NAMALWA (cell line): ENCODE data around the gene TAMM41.
"Not testable (repeated sequence)": the region's sequence is repeated elsewhere in the genome, so short reads cannot be mapped to it uniquely, and the experiment has no call there.

ENCODE experiments used
- DNase-seq: peaks from one replicate; pipeline ENCODE4 v3.0.0-alpha.2; 2015; ENCODE audit warnings: low spot score

TAMM41 gene

GRCh38 chr3:11815111-11815510 is 31.6 kb downstream of the TAMM41 start:
- DNase-seq: no peak

DNA sequence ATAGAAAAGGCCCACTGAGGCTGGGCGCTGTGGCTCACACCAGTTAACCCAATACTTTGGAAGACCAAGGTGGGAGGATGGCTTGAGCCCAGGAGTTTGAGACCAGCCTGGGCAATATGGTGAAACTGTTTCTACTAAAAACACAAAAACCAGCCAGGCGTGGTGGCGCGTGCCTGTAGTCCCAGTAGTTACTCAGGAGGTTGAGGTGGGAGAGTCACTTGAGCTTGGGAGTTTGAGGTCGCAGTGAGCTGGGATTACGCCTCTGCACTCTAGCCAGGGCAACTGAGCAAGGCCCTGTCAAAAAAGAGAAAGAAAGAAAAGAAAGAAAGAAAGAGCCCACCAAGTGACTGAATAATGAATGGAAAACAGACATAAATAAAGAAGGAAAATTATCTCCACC is 32.0 kb downstream of the TAMM41 start:
- DNase-seq: no peak

- DNase-seq: no peak
These were observed 36.4 kb downstream of the TAMM41 start for GRCh38 chr3:11810276-11810675.

DNA sequence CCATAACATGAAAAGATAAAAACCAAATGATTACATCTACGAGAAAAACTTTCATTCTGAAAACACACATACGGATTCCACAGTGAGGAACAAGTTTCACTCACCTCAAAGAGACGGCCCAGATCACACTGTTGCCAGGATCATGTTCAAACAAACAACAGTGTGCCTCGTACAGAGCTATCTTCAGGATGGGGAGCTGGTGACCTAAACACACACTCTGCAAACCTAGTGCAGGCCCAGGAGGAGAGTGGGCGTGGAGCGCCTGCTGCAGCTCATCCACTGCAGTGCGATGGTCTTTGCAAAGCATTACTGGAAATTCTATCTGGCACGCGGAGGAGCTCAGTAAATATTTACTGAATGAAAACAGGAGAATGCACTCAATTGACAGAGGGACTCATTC is 38.5 kb downstream of the TAMM41 start:
- DNase-seq: no peak

DNA sequence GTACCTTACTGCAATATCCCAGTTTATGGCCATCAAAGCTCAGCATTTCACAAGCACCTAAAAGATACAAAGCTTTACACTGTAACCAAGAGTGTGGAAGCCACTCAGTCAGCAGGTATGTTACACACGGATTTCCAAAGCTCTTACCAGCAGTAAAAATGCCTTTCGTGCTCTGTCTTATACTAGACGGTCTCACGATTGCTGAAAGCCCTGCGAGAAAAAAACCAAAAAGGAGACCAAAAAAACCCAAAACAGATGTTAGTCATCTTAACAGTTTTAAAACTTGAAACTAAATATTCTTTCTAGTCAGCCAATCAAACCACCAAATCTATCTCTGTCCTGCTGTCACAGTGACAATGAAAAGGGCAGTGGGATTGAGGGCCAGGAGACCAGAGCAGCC is 39.0 kb downstream of the TAMM41 start:
- DNase-seq: no peak

GRCh38 chr3:11805716-11806115 is 41.0 kb downstream of the TAMM41 start:
- DNase-seq: no peak

DNA sequence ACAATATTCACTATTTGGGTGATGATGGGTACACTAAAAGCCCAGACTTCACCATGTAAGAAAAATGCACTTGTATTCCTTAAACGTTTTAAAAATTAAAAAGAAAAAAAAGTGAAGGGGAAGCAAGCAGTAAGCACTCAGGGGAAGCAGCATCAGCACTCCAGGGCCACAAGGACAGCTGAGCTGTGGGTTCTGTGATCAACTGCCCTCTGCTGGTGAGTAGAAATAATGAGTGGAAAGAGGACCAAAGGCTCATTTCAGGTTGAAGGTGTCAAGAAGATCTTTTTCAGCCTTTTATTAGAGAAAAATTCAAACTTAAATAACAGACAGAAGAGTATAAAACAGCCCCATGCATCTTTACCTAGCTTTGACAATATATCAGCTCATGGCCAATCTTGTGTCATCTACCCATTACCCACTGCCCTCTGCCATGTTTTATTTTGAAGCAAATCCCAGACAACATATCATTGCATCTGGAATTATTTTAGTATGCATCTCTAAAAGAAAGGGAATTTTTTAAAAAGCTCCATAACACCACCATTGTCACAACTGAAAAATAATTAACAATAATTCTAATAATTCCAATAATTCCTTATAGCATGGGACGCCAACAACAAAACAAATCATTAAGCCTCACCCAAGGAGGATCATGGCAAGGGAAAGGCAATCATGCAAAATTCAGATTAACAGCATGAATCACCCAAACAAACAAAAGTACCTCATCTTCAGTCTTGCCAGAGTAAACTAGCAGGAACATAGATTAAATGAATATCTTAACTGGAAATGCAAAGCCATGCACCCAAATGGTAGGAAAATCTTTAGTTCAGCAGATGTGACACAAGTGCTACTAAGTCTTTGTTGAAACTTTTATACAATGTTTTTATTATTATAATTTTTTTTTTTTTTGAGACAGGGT is 42.5 kb downstream of the TAMM41 start:
- peak; percentile 80 for DNase-seq

DNA sequence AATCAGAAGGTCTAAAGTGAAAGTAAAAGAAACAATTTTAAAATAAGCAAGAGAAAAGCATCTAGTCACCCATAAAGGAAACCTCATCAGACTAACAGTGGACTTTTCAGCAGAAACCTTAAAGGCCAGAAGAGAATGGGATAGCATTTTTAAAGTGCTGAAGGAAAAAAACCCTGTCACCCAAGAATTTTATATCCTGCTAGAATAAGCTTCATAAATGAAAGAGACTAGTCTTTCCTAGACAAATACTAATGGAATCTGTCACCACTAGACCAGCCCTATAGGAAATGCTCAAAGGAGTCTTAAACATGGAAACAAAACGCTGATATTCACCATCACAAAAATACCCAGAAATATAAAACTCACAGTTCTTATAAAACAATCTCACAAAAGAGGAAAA is 46.9 kb downstream of the TAMM41 start:
- DNase-seq: no peak

- no peak for DNase-seq
These were observed 51.8 kb downstream of the TAMM41 start for GRCh38 chr3:11794927-11795326.

- DNase-seq: no peak
These were observed 55.1 kb downstream of the TAMM41 start for GRCh38 chr3:11791339-11792200.

DNA sequence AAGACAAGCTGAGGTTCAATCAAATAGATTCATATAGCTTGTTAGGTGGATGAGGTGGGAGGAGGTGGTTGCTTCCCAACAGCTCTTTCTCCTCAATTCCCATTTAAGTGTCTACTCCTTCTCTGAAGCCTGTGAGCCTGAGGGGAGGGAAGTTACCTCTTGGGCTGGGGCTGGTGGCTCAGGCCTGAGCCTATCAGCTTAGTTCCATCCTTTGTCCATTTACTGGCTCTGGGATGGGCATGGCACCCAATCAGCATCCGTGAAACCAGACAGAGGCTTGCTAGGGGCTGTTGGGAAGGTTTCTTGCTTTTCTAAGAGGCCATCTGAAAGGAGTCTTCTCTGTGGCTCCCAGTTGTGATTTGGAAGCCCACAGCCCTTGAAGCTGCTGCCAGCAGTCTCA is 57.3 kb downstream of the TAMM41 start:
- no peak for DNase-seq

- peak; percentile 58 for DNase-seq
These were observed 61.7 kb downstream of the TAMM41 start for GRCh38 chr3:11784971-11785377.

DNA sequence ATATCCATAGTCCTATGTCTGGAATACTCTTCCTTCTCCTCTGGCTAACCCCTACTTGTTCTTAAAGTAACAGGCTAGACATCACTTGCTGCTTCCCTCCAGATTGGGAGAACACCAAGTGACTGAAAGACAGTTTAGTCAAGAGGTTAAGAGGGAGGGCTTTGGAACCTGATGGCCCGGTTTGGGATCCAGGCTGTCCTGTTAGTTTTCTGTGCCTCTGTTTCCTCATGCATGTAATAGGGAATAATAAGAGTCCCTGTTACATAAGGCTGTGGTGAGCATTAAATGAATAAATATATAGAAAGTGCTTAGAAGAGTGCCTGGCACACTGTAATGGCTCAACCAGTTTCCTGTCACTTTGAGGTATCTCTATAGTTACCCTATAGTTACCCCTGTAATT is 66.3 kb downstream of the TAMM41 start:
- no peak for DNase-seq

- DNase-seq: no peak
These were observed 67.1 kb downstream of the TAMM41 start for GRCh38 chr3:11779626-11780025.

DNA sequence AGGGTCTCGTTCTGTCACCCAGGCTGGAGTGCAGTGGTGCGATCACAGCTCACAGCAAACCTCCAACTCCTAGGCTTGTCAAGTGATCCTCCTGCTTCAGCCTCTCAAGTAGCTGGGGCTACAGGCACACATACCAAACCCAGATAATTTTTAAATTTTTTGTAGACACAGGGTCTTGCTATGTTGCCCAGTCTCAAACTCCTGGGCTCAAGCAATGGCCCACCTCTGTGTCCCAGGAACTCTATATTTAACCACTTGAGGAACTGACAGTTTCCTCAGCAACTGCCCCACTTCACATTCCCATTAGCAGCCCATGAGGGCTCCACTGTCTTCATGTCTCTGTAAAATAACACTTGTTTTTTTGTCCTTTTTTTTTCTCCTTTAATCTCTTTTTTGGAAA is 68.4 kb downstream of the TAMM41 start:
- DNase-seq: no peak

- DNase-seq: no peak
These were observed 70.3 kb downstream of the TAMM41 start for GRCh38 chr3:11776346-11776745.

- DNase-seq: no peak
These were observed 71.2 kb downstream of the TAMM41 start for GRCh38 chr3:11775493-11775892.

- DNase-seq: peak; percentile 41
These were observed 72.3 kb downstream of the TAMM41 start for GRCh38 chr3:11774296-11774877.

GRCh38 chr3:11771931-11772330 is 74.8 kb downstream of the TAMM41 start:
- DNase-seq: not testable (repeated sequence)

DNA sequence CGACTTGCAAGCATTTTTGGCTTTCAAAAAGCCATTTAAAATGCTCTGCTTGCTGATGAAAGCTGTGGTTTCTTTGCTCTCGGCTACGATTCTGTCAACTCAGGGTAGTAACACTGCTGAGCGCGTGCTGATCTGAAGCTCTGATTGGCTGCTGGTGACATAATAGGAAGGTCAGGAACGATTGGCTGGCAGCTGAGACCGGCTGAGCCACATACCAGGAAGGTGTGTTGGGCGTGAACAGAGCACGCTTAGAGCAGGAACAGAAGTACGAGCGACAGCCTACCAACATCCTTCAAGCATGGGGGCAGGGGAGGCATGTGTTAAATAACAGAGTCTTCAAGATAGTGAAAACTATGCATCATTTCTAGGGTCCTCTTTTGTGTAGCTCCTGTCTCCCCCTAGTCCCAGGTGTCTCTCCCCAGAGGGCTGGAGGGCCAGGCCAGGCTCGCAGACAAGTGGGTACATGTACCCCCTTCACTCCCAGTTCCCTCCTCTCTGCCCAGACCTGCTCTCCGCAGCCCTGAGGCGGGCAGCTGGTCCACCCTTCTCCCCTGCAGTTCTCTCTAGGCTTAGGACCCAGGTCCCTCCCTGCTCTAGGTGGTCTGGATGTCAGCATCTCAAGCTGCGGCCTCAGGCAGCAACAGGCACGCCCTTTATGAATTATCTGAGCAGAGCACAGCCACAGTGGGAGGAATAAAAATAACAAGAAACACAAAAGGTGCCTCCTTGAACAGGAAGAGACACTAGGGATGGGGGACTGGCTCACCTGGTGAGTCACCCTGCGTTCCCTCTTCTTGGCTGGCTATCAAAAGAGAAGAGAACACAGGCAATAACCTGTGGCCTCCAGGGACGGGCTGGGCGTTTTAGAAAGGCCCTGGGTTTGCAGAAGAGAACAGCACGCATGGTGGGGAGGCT is 76.0 kb downstream of the TAMM41 start:
- peak; percentile 40 for DNase-seq

DNA sequence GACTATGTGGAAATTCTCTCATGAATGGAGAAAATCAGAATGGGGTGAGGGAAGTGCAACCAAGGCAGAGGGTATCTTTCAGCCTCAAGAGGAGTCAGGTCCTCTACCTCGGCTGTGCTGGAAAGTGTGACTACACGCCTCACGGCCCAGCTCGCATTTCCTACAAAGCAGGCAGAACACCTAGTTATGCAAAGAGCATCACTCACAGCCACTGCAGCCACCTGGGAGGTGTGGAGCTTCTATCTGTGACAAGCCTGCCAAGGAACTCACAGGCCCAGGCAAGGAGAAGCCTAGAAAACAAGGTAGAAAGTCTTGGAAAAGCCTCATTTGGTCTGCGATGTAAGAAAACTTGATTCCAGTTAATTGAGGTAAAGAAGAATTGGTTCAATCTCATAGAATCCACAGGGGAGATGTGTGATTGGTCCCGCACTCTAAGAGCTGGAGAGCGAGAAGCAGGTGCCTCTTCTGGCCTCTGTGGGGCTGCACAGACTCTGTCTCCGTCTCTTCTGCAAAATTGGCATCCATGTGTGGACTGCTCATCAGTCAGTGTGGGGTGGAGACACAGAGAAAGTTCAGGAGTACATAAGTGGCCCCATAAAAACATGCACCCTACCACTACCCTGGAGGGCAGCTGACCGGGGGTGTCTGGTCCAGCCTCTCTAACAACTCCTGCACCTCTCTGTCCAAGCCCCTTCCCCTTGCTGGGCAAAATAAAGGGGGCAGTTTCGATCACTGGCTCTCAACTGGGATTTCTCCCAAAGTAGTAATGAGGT is 76.8 kb downstream of the TAMM41 start:
- DNase-seq: no peak
